Adipocyte (in vitro differentiated cells): Measurements from ENCODE around the gene SLC35E4.
"Not testable (repeated sequence)": the region's sequence is repeated elsewhere in the genome, so short reads cannot be mapped to it uniquely, and the experiment has no call there.

Experiments
- DNase-seq: peaks from one replicate; pipeline ENCODE4 v3.0.0-alpha.2; 2015; ENCODE audit warnings: low read depth
- H3K27me3 ChIP-seq: replicated peaks from 2 replicates; pipeline ENCODE4 v1.7.0; 2013; ENCODE audit warnings: mild to moderate bottlenecking, low read length, moderate library complexity; ENCODE audit not compliant: control insufficient read depth, insufficient read depth
- H3K36me3 ChIP-seq: 2 replicates; pipeline ENCODE4 v1.7.0; 2013; ENCODE audit warnings: low read length, mild to moderate bottlenecking, moderate library complexity; ENCODE audit not compliant: control insufficient read depth, insufficient read depth, severe bottlenecking
- H3K4me1 ChIP-seq: 2 replicates; pipeline ENCODE4 v1.7.0; 2013; ENCODE audit warnings: mild to moderate bottlenecking, low read length, moderate library complexity; ENCODE audit not compliant: control insufficient read depth, insufficient read depth
- H3K4me3 ChIP-seq: 2 replicates; pipeline ENCODE4 v1.7.0; 2013; ENCODE audit warnings: mild to moderate bottlenecking, low read length, moderate library complexity
- H3K9ac ChIP-seq: 2 replicates; pipeline ENCODE4 v1.7.0; 2013; ENCODE audit warnings: mild to moderate bottlenecking, low read length, moderate library complexity
- H3K9me3 ChIP-seq: 2 replicates; pipeline ENCODE4 v1.7.0; 2013; ENCODE audit warnings: mild to moderate bottlenecking, low read length, moderate library complexity; ENCODE audit not compliant: control insufficient read depth

SLC35E4 gene

GRCh38 chr22:30635273-30636225, at the start of gene SLC35E4:
Gene SLC35E4, plus strand, starts transcription at chr22:30635781. Its CDS starts 670 bp downstream, at chr22:30636451.
- peak; percentile 97 for DNase-seq
- Histone ChIP-seq H3K9me3 (no peaks in the 10 kb centered on the region), H3K4me3 (peak within 1 kb of the TSS; percentile 94)

GRCh38 chr22:30586414-30586813, 49.2 kb upstream of the SLC35E4 start:
- Histone ChIP-seq H3K27me3 (no peaks in the 10 kb centered on the region), H3K9me3 (no peaks in the 10 kb centered on the region), H3K4me1 (peaks cover 31% of the 10 kb centered on the region), H3K9ac (no peak overlapping the region), H3K36me3 (peaks cover 67% of the 10 kb centered on the region), H3K4me3 (no peak overlapping the region)
- no peak for DNase-seq

More at GRCh38 chr22:30635273-30636225, at the start of gene SLC35E4:
- Histone ChIP-seq H3K27me3 (no peaks in the 10 kb centered on the region), H3K4me1 (peaks cover 32% of the 10 kb centered on the region), H3K36me3 (no peaks in the 10 kb centered on the region), H3K9ac (peak within 1 kb of the TSS; percentile 93)

DNA sequence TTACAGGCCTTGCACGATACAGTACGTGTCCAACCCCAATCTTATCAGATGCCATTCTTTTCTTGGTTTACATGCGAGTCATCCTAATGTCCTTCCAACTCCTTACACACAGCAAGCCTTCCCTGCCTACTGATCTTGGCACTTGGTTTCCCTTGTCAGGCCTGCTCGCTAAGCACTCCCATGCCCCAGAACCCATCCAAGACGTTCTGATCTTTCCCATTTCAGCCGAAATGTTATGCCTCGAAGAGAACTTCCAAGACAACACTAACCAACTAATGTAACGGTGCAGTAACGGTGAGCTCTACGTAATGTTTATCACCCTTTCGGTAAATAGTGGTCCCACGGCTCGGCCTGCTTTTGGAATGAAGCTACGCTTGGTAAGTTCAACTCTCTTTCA, 44.4 kb upstream of the SLC35E4 start:
- peaks cover 3% of the 10 kb centered on the region for H3K27me3 ChIP-seq

DNA sequence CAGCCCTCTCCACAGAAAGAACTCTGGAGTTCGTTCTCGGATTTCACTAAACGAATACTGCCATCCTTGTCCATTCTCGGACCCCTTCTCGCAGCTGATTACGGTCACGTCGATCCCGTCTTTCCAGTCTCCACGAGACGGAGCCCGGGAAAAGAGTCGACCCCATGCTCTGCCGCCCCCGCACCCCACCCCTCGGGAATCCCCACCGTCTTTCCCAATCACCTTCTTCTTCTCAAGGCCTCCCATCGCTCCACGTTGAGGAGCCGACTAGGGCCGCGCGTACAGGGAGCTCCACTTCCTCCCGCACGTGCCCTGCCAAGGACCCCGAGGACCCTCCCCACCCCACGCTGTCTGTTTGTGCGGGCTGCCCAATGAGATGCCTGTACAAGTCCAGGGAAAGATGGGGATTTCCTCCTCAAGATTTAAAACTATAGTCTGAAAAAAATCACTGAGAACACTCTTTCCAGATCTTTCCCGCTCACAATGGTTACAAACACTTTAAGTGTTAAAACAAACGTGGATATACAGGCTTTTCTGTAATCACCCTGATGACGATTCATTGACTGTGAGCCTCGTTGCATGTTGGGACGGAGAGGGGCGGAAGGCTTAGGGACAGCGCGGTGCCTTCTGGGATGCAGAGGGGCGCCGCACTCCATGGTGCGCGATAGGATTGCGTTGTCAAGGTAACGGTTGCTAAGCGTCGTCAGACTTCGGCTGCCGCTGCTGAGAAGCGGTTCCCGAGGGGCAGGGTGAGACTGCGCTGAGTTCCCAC, 43.8 kb upstream of the SLC35E4 start, which contains the start of gene PES1:
PES1 (minus strand) TSS at position 323 of the 772 bp plus-strand sequence; CDS start at position 246, 77 bp downstream.
- Histone ChIP-seq H3K36me3 (peaks cover 22% of the 10 kb centered on the region), H3K27me3 (peaks cover 3% of the 10 kb centered on the region), H3K9ac (peak within 1 kb of the TSS; percentile 98), H3K4me3 (peak within 1 kb of the TSS; percentile 98), H3K9me3 (no peaks in the 10 kb centered on the region), H3K4me1 (peaks cover 11% of the 10 kb centered on the region)
- DNase-seq, result peak; percentile 100

More for the DNA sequence above, 44.4 kb upstream of the SLC35E4 start:
- DNase-seq, result peak; percentile 53
- H3K9me3 ChIP-seq, result no peaks in the 10 kb centered on the region
- peaks cover 28% of the 10 kb centered on the region for H3K36me3 ChIP-seq
- peaks cover 11% of the 10 kb centered on the region for H3K4me1 ChIP-seq
- H3K9ac ChIP-seq, result peak overlapping the region; percentile 98
- peak overlapping the region; percentile 98 for H3K4me3 ChIP-seq

- H3K9me3 ChIP-seq, H3K27me3 ChIP-seq, DNase-seq: not testable (repeated sequence)
- Histone ChIP-seq H3K9ac (peak overlapping the region; percentile 98), H3K4me3 (peak overlapping the region; percentile 98), H3K4me1 (peaks cover 11% of the 10 kb centered on the region), H3K36me3 (peaks cover 16% of the 10 kb centered on the region)
These were observed 43.2 kb upstream of the SLC35E4 start for GRCh38 chr22:30592360-30592713.

- H3K36me3 ChIP-seq, result no peaks in the 10 kb centered on the region
- no peak for DNase-seq
These were observed 39.4 kb upstream of the SLC35E4 start for GRCh38 chr22:30596199-30596598.

GRCh38 chr22:30596886-30597285, 38.7 kb upstream of the SLC35E4 start:
- Histone ChIP-seq H3K4me3 (no peak overlapping the region), H3K9me3 (no peaks in the 10 kb centered on the region), H3K27me3 (peaks cover 3% of the 10 kb centered on the region), H3K9ac (no peak overlapping the region), H3K4me1 (no peaks in the 10 kb centered on the region), H3K36me3 (no peaks in the 10 kb centered on the region)
- no peak for DNase-seq

More at GRCh38 chr22:30596199-30596598, 39.4 kb upstream of the SLC35E4 start:
- no peaks in the 10 kb centered on the region for H3K9me3 ChIP-seq
- H3K4me1 ChIP-seq, result no peaks in the 10 kb centered on the region
- H3K27me3 ChIP-seq, result peaks cover 3% of the 10 kb centered on the region
- H3K9ac ChIP-seq, result no peak overlapping the region
- no peak overlapping the region for H3K4me3 ChIP-seq

DNA sequence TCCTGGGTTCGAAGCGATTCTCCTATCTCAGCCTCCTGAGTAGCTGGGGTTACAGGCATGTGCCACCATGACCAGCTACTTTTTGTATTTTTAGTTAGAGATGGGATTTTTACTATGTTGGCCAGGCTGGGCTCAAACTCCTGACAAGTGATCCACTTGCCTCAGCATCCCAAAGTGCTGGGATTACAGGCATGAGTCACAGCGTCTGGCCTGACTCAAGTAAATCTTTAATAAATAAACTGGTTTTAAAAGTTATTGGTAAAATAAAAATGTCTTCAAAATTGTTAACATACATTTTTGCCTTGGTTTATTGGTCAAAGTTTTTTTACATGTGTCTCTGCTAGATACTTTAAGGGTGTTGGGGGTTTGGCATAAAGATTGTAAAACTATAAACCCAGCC, 36.6 kb upstream of the SLC35E4 start:
- Histone ChIP-seq H3K4me3 (no peak overlapping the region), H3K9ac (no peak overlapping the region), H3K36me3 (no peaks in the 10 kb centered on the region), H3K4me1 (no peaks in the 10 kb centered on the region), H3K27me3 (no peaks in the 10 kb centered on the region), H3K9me3 (no peaks in the 10 kb centered on the region)
- no peak for DNase-seq

- Histone ChIP-seq H3K9me3 (no peaks in the 10 kb centered on the region), H3K4me1 (peaks cover 7% of the 10 kb centered on the region), H3K36me3 (no peaks in the 10 kb centered on the region), H3K4me3 (no peak overlapping the region), H3K9ac (no peak overlapping the region), H3K27me3 (no peaks in the 10 kb centered on the region)
- no peak for DNase-seq
These were observed 34.7 kb upstream of the SLC35E4 start for GRCh38 chr22:30600921-30601320.

DNA sequence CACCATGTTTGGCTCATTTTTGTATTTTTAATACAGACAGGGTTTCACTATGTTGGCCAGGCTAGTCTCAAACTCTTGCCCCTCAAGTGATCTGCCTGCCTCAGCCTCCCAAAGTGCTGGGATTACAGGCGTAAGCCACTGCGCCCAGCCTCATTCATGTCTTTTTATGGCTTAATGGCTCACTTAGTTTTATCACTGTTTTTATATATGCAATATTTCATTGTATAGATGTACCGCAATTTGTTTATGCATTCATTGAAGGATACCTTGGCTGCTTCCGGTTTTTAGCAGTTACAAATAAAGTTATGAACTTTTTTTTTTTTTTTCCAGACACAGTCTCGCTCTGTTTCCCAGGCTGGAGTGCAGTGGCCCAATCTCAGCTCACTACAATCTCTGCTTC, 34.1 kb upstream of the SLC35E4 start:
- no peak overlapping the region for H3K9ac ChIP-seq

DNA sequence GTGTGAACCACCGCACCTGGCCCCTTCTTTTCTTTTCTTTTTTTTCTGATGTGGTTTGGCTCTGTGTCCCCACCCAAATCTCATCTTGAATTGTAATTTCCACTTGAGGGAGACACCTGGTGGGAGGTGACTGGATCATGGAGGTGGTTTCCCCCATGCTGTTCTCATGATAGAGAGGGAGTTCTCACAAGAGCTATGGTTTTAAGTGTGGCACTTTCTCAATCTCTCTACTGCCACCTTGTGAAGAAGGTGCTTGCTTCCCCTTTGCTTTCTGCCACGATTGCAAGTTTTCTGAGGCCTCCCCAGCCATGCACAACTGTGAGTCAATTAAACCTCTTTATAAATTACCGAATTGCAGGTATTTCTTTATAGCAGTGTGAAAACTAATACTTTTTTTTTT, 33.5 kb upstream of the SLC35E4 start:
- H3K4me3 ChIP-seq, result no peak overlapping the region
- no peak overlapping the region for H3K9ac ChIP-seq
- peaks cover 12% of the 10 kb centered on the region for H3K4me1 ChIP-seq
- H3K36me3 ChIP-seq, result no peaks in the 10 kb centered on the region
- H3K27me3 ChIP-seq, result no peaks in the 10 kb centered on the region
- no peaks in the 10 kb centered on the region for H3K9me3 ChIP-seq
- DNase-seq, result peak; percentile 18

More for the DNA sequence above, 34.1 kb upstream of the SLC35E4 start:
- H3K9me3 ChIP-seq, result no peaks in the 10 kb centered on the region
- no peak for DNase-seq
- peaks cover 11% of the 10 kb centered on the region for H3K4me1 ChIP-seq
- H3K27me3 ChIP-seq, result no peaks in the 10 kb centered on the region
- H3K4me3 ChIP-seq, result no peak overlapping the region
- no peaks in the 10 kb centered on the region for H3K36me3 ChIP-seq
